ENCODE results near the gene MOB3C. TPM values are rescaled to one million over a fixed set of nuclear protein-coding genes. Genes with fewer than 3 reads are reported as not detected.

Gene MOB3C
- polyA plus RNA-seq, 3 donors, result 16.9 to 25.8 (median 24.4) TPM

- no peak overlapping the region for H3K27ac ChIP-seq (ENCODE audit: low read depth, low read length)
Measured at GRCh38 chr1:46587069-46587468, 29.5 kb downstream of the MOB3C start.

GRCh38 chr1:46585312-46585938 lies 31.2 kb downstream of the MOB3C start:
- no peak overlapping the region for H3K27ac ChIP-seq (ENCODE audit: low read depth, low read length)
- WGBS, 3 donors, result 61 to 78% (median 72%) methylated on average over 12 of the region's 12 CpGs

More at GRCh38 chr1:46587069-46587468, 29.5 kb downstream of the MOB3C start:
- WGBS, 3 donors, result 54 to 70% (median 65%) methylated on average over 7 of the region's 7 CpGs

- H3K27ac ChIP-seq (ENCODE audit: low read depth, low read length), result no peak overlapping the region
- 75 to 92% (median 88%) methylated on average over 5 of the region's 5 CpGs for WGBS, 3 donors
Measured at GRCh38 chr1:46583494-46583893, 33.1 kb downstream of the MOB3C start.

- WGBS, 3 donors, result 45 to 66% (median 63%) methylated on average over 7 of the region's 7 CpGs
- no peak overlapping the region for H3K27ac ChIP-seq (ENCODE audit: low read depth, low read length)
Measured at GRCh38 chr1:46582972-46583371, 33.6 kb downstream of the MOB3C start.

GRCh38 chr1:46581681-46582455 lies 34.7 kb downstream of the MOB3C start:
- WGBS, 3 donors, result 62 to 85% (median 75%) methylated on average over 4 of the region's 4 CpGs
- no peak overlapping the region for H3K27ac ChIP-seq (ENCODE audit: low read depth, low read length)

GRCh38 chr1:46580140-46580903 lies 36.3 kb downstream of the MOB3C start:
- no peak overlapping the region for H3K27ac ChIP-seq (ENCODE audit: low read depth, low read length)

GRCh38 chr1:46577671-46578070 lies 38.9 kb downstream of the MOB3C start:
- H3K27ac ChIP-seq (ENCODE audit: low read depth, low read length), result no peak overlapping the region
- WGBS, 3 donors, result 78 to 83% (median 80%) methylated on average over 4 of the region's 4 CpGs

More at GRCh38 chr1:46580140-46580903, 36.3 kb downstream of the MOB3C start:
- WGBS, 3 donors, result 68 to 94% (median 78%) methylated on average over 6 of the region's 6 CpGs

GRCh38 chr1:46576596-46576995 lies 40.0 kb downstream of the MOB3C start:
- no peak overlapping the region for H3K27ac ChIP-seq (ENCODE audit: low read depth, low read length)

GRCh38 chr1:46575778-46576177 lies 40.8 kb downstream of the MOB3C start:
- H3K27ac ChIP-seq (ENCODE audit: low read depth, low read length), result no peak overlapping the region
- WGBS, 3 donors, result 77 to 89% (median 86%) methylated on average over 3 of the region's 3 CpGs

More at GRCh38 chr1:46576596-46576995, 40.0 kb downstream of the MOB3C start:
- WGBS, 3 donors, result 44 to 87% (median 76%) methylated on average over 6 of the region's 6 CpGs

GRCh38 chr1:46575300-46575699 lies 41.3 kb downstream of the MOB3C start:
- H3K27ac ChIP-seq (ENCODE audit: low read depth, low read length), result no peak overlapping the region
- WGBS, 3 donors, result 59 to 86% (median 84%) methylated on average over 12 of the region's 12 CpGs

- no peak overlapping the region for H3K27ac ChIP-seq (ENCODE audit: low read depth, low read length)
- WGBS, 3 donors, result 91 to 94% (median 93%) methylated on average over 6 of the region's 6 CpGs
Measured at GRCh38 chr1:46571691-46572225, 44.9 kb downstream of the MOB3C start.

- WGBS, 3 donors, result 62 to 72% (median 70%) methylated on average over 14 of the region's 14 CpGs
- no peak overlapping the region for H3K27ac ChIP-seq (ENCODE audit: low read depth, low read length)
Measured at GRCh38 chr1:46569884-46570725, 46.5 kb downstream of the MOB3C start.

GRCh38 chr1:46569116-46569515 lies 47.5 kb downstream of the MOB3C start:
- H3K27ac ChIP-seq (ENCODE audit: low read depth, low read length), result no peak overlapping the region
- 71 to 83% (median 79%) methylated on average over 4 of the region's 4 CpGs for WGBS, 3 donors

GRCh38 chr1:46568461-46568891 lies 48.1 kb downstream of the MOB3C start:
- WGBS, 3 donors, result 88 to 94% (median 91%) methylated on average over 6 of the region's 6 CpGs
- no peak overlapping the region for H3K27ac ChIP-seq (ENCODE audit: low read depth, low read length)

- 81 to 92% (median 91%) methylated on average over 4 of the region's 4 CpGs for WGBS, 3 donors
- H3K27ac ChIP-seq (ENCODE audit: low read depth, low read length), result no peak overlapping the region
Measured at GRCh38 chr1:46563341-46563740, 53.3 kb downstream of the MOB3C start.

GRCh38 chr1:46562498-46562897 lies 54.1 kb downstream of the MOB3C start:
- WGBS, 3 donors, result 90 to 97% (median 94%) methylated on average over 15 of the region's 15 CpGs
- H3K27ac ChIP-seq (ENCODE audit: low read depth, low read length), result no peak overlapping the region

- H3K27ac ChIP-seq (ENCODE audit: low read depth, low read length), result no peak overlapping the region
- WGBS, 3 donors, result 93 to 95% (median 94%) methylated on average over 8 of the region's 8 CpGs
Measured at GRCh38 chr1:46558966-46559365, 57.6 kb downstream of the MOB3C start.

Data from adipose tissue (tissue), 3 donors.